Coronary artery (tissue), 2 donors: ENCODE data around the gene LRRC71.
A peak's percentile ranks its signal among the peaks of the same experiment; 100 is the strongest.
"Not testable (repeated sequence)": the region's sequence is repeated elsewhere in the genome, so short reads cannot be mapped to it uniquely, and the experiment has no call there.

Experiments
- DNase-seq: peaks from one replicate; pipeline ENCODE4 v3.0.0-alpha.2; 2017; ENCODE audit warnings: low spot score
- H3K27ac ChIP-seq, 2 donors: fragments of 200-600 bp; sonication (generic); one replicate each; pipeline ENCODE4 v1.5.1; 2016 to 2019
- H3K4me3 ChIP-seq: fragments of 200-600 bp; sonication (generic); 2 replicates; pipeline ENCODE4 v1.5.1; 2016; ENCODE audit warnings: mild to moderate bottlenecking, moderate library complexity
- TF ChIP-seq, protein P1 (sequence below): fragments of 200-600 bp; sonication (generic); IDR thresholded peaks from one replicate; pipeline ENCODE4 v1.5.1; 2019; ENCODE audit warnings: antibody characterized with exemption

The LRRC71 gene

GRCh38 chr1:156922986-156923669 is 2.7 kb downstream of the LRRC71 start:
- DNase-seq = no peak
- Histone ChIP-seq H3K4me3 (peak overlapping the region; percentile 53), H3K27ac (no peak overlapping the region)
- TF ChIP-seq, protein P1, sequence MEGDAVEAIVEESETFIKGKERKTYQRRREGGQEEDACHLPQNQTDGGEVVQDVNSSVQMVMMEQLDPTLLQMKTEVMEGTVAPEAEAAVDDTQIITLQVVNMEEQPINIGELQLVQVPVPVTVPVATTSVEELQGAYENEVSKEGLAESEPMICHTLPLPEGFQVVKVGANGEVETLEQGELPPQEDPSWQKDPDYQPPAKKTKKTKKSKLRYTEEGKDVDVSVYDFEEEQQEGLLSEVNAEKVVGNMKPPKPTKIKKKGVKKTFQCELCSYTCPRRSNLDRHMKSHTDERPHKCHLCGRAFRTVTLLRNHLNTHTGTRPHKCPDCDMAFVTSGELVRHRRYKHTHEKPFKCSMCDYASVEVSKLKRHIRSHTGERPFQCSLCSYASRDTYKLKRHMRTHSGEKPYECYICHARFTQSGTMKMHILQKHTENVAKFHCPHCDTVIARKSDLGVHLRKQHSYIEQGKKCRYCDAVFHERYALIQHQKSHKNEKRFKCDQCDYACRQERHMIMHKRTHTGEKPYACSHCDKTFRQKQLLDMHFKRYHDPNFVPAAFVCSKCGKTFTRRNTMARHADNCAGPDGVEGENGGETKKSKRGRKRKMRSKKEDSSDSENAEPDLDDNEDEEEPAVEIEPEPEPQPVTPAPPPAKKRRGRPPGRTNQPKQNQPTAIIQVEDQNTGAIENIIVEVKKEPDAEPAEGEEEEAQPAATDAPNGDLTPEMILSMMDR = no peak

- peak overlapping the region; percentile 53 for H3K4me3 ChIP-seq
- TF ChIP-seq, protein P1 = no peak
- no peak for DNase-seq
Observed at GRCh38 chr1:156923670-156924477, 3.4 kb downstream of the LRRC71 start.

GRCh38 chr1:156924478-156925153 is 4.2 kb downstream of the LRRC71 start:
- Histone ChIP-seq H3K27ac (no peak overlapping the region), H3K4me3 (no peak overlapping the region)
- TF ChIP-seq, protein P1 = no peak
- no peak for DNase-seq

More at GRCh38 chr1:156923670-156924477, 3.4 kb downstream of the LRRC71 start:
- no peak overlapping the region for H3K27ac ChIP-seq

GRCh38 chr1:156925154-156926010 is 5.0 kb downstream of the LRRC71 start:
- no peak for DNase-seq
- TF ChIP-seq, protein P1 = no peak
- Histone ChIP-seq H3K27ac (no peak overlapping the region), H3K4me3 (no peak overlapping the region)

DNA sequence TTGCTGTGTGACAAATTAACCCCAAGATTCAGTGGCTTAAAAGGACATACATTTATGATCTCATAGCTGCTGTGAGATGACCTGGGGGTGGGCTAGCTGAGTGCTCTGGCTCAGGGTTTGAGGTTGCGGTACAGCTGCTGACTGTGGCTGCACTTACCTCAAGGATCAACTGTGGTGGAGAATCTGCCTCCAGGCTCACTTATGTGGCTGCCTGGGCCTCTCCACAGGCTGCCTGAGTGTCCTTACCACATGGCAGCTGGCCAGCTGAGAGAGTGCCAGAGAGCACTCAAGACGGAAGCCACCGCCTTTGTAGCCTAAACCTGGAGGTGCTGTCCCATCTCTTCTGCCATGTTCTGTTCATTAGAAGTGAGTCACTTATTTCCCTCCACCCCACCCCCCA is 5.7 kb downstream of the LRRC71 start:
- H3K4me3 ChIP-seq = no peak overlapping the region
- no peak for DNase-seq
- H3K27ac ChIP-seq = no peak overlapping the region
- TF ChIP-seq, protein P1 = no peak

DNA sequence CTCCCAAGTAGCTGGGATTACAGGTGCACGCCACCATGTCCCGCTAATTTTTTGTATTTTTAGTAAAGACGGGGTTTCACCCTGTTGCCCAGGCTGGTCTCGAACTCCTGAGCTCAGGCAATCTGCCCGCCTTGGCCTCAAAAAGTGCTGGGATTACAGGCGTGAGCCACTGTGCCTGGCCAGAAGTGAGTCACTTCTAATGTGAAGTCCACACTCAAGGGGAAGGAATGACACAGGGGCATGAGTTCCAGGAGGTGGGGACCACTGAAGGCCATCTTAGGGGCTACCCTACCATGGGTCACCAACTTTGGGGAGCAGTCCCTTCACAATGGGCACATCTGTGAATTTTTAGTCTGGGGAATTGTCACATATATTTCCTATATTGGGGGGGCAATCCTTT is 6.3 kb downstream of the LRRC71 start:
- not testable (repeated sequence) for H3K4me3 ChIP-seq, H3K27ac ChIP-seq, DNase-seq
